A673 (cell line): ENCODE measurements around the gene MVK.

Experiments
- EZH2 ChIP-seq: fragments of 200-600 bp; sonication (generic); IDR thresholded peaks from 2 replicates; pipeline ENCODE4 v1.6.1; 2017; ENCODE audit warnings: borderline replicate concordance, low read depth, mild to moderate bottlenecking, mixed read lengths, antibody characterized with exemption, low read length; ENCODE audit not compliant: poor library complexity, severe bottlenecking
- TF ChIP-seq, protein P1 (sequence below): fragments of 300-800, 200-600 bp; sonication (generic); conservative IDR thresholded peaks from 2 replicates; pipeline ENCODE4 v1.5.1; 2017; ENCODE audit warnings: low read depth, mild to moderate bottlenecking, antibody characterized with exemption, low read length, moderate library complexity, mixed read lengths

DNA sequence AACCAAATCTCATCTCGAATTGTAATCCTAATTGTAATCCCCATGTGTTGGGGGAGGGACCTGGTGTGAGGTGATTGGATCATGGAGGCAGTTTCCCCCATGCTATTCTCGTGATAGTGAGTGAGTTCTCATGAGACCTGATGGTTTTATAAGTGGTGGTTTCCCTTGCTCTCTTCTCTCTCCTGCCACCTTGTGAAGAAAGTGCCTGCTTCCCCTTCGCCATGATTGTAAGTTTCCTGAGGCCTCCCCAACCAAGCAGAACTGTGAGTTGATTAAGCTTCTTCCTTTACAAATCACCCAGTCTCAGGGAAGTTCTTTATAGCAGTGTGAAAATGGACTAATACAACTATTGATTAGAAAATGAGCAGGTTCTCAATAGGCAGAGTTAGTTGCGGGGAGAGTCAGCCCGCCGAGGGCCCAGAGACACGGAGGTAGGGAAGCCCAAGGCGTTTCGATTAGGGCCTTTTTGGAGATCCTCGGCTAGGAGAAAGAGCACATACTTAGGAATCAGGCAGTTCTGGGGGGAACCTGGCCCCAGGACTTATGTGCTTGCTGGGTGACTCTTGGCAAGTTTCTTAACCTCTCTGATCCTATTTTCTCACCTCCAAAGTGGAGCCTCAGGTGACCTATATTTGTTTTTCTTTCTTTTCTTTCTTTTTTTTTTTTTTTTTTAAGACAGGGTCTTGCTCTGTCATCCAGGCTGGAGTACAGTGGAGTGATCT lies 65.7 kb downstream of the MVK start:
- TF ChIP-seq, protein P1, sequence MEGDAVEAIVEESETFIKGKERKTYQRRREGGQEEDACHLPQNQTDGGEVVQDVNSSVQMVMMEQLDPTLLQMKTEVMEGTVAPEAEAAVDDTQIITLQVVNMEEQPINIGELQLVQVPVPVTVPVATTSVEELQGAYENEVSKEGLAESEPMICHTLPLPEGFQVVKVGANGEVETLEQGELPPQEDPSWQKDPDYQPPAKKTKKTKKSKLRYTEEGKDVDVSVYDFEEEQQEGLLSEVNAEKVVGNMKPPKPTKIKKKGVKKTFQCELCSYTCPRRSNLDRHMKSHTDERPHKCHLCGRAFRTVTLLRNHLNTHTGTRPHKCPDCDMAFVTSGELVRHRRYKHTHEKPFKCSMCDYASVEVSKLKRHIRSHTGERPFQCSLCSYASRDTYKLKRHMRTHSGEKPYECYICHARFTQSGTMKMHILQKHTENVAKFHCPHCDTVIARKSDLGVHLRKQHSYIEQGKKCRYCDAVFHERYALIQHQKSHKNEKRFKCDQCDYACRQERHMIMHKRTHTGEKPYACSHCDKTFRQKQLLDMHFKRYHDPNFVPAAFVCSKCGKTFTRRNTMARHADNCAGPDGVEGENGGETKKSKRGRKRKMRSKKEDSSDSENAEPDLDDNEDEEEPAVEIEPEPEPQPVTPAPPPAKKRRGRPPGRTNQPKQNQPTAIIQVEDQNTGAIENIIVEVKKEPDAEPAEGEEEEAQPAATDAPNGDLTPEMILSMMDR = no peak
- TF ChIP-seq EZH2 = no peak
